ENCODE data around the gene DSCAM. TPM values are rescaled to one million over a fixed set of nuclear protein-coding genes. Genes with fewer than 3 reads are reported as not detected.

DSCAM gene
- total RNA-seq, 2 donors from 2014 or later: 18.5 to 25.5 TPM

- H3K27ac Mint-ChIP-seq: no peak overlapping the region
- H3K4me1 ChIP-seq (ENCODE audit: control insufficient read depth, insufficient read depth, low read length): no peaks in the 10 kb centered on the region
- H3K27me3 ChIP-seq (ENCODE audit: control insufficient read depth, insufficient read depth, low read length, poor library complexity, severe bottlenecking): no peaks in the 10 kb centered on the region
- peaks cover 62% of the 10 kb centered on the region for H3K36me3 Mint-ChIP-seq (ENCODE audit: low read depth)
- peaks cover 76% of the 10 kb centered on the region for H3K36me3 ChIP-seq (ENCODE audit: control insufficient read depth, insufficient read depth, low read length)
- H3K9me3 Mint-ChIP-seq: no peaks in the 10 kb centered on the region
- H3K9me3 ChIP-seq (ENCODE audit: control insufficient read depth, low read length): no peaks in the 10 kb centered on the region
- TF ChIP-seq CTCF (conservative IDR thresholded peaks at IDR 0.05): no peak
- no peak for DNase-seq
- H3K4me3 ChIP-seq (ENCODE audit: low read length): no peak overlapping the region
- WGBS, 2 experiments (ENCODE audit: insufficient coverage in 1 of 2, insufficient read length in 1 of 2): 98 to 100% methylated on average over 2 to 3 of the region's 3 CpGs
- no peak overlapping the region for H3K9ac ChIP-seq (ENCODE audit: extremely low read depth, low read length, poor library complexity, severe bottlenecking)
- no peaks in the 10 kb centered on the region for H3K27me3 Mint-ChIP-seq (ENCODE audit: insufficient read depth)
- peaks cover 2% of the 10 kb centered on the region for H3K4me1 Mint-ChIP-seq
- H3K4me3 Mint-ChIP-seq: no peak overlapping the region
- H3K27ac ChIP-seq (ENCODE audit: low read depth, low read length): no peak overlapping the region
Measured at GRCh38 chr21:40054403-40054802, 792.6 kb downstream of the DSCAM start.

DNA sequence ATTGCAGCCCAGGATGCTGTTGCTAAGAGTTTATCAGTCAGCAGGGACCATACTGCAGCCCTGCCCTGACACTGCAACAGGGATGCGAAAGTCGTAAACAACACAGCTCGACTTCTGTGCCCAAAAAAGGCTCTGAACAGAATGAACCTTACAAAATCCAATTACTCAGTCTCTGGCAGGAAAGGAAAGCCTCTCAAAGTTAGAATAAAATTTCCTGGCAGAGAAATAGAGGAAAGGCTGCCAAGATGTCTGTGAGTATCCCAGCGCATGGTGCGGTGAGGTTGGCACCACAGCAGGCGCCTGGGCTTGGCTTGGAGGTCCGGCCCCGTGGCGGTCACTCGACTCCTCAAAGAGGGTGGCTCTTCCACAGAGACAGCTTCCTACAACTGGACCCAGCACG lies 794.0 kb downstream of the DSCAM start:
- 92 to 98% methylated on average over 3 to 11 of the region's 11 CpGs for WGBS, 2 experiments (ENCODE audit: insufficient coverage in 1 of 2, insufficient read length in 1 of 2)
- peaks cover 51% of the 10 kb centered on the region for H3K36me3 Mint-ChIP-seq (ENCODE audit: low read depth)
- H3K4me3 ChIP-seq (ENCODE audit: low read length): no peak overlapping the region
- no peak for DNase-seq
- no peaks in the 10 kb centered on the region for H3K4me1 ChIP-seq (ENCODE audit: control insufficient read depth, insufficient read depth, low read length)
- H3K27ac ChIP-seq (ENCODE audit: low read depth, low read length): no peak overlapping the region
- H3K4me3 Mint-ChIP-seq: no peak overlapping the region
- no peaks in the 10 kb centered on the region for H3K9me3 Mint-ChIP-seq
- H3K27ac Mint-ChIP-seq: no peak overlapping the region
- H3K27me3 ChIP-seq (ENCODE audit: control insufficient read depth, insufficient read depth, low read length, poor library complexity, severe bottlenecking): no peaks in the 10 kb centered on the region
- no peaks in the 10 kb centered on the region for H3K9me3 ChIP-seq (ENCODE audit: control insufficient read depth, low read length)
- no peaks in the 10 kb centered on the region for H3K27me3 Mint-ChIP-seq (ENCODE audit: insufficient read depth)
- H3K9ac ChIP-seq (ENCODE audit: extremely low read depth, low read length, poor library complexity, severe bottlenecking): no peak overlapping the region
- TF ChIP-seq CTCF (conservative IDR thresholded peaks at IDR 0.05): no peak
- peaks cover 2% of the 10 kb centered on the region for H3K4me1 Mint-ChIP-seq
- peaks cover 76% of the 10 kb centered on the region for H3K36me3 ChIP-seq (ENCODE audit: control insufficient read depth, insufficient read depth, low read length)

- Histone ChIP-seq H3K9me3 (ENCODE audit: control insufficient read depth, low read length) (no peaks in the 10 kb centered on the region), H3K36me3 (ENCODE audit: control insufficient read depth, insufficient read depth, low read length) (peaks cover 83% of the 10 kb centered on the region), H3K27me3 (ENCODE audit: control insufficient read depth, insufficient read depth, low read length, poor library complexity, severe bottlenecking) (no peaks in the 10 kb centered on the region), H3K9ac (ENCODE audit: extremely low read depth, low read length, poor library complexity, severe bottlenecking) (no peak overlapping the region), H3K27ac (ENCODE audit: low read depth, low read length) (no peak overlapping the region), H3K4me3 (ENCODE audit: low read length) (no peak overlapping the region), H3K4me1 (ENCODE audit: control insufficient read depth, insufficient read depth, low read length) (no peaks in the 10 kb centered on the region)
- TF ChIP-seq CTCF (conservative IDR thresholded peaks at IDR 0.05): no peak
- H3K4me3 Mint-ChIP-seq: no peak overlapping the region
- H3K27me3 Mint-ChIP-seq (ENCODE audit: insufficient read depth): no peaks in the 10 kb centered on the region
- no peak for DNase-seq
- WGBS, 2 experiments (ENCODE audit: insufficient coverage in 1 of 2, insufficient read length in 1 of 2): 96 to 100% methylated on average over 1 to 2 of the region's 2 CpGs
- no peaks in the 10 kb centered on the region for H3K9me3 Mint-ChIP-seq
- H3K27ac Mint-ChIP-seq: no peak overlapping the region
- peaks cover 2% of the 10 kb centered on the region for H3K4me1 Mint-ChIP-seq
- H3K36me3 Mint-ChIP-seq (ENCODE audit: low read depth): peaks cover 53% of the 10 kb centered on the region
Measured at GRCh38 chr21:40052276-40052675, 794.7 kb downstream of the DSCAM start.

Measured in endodermal cell (in vitro differentiated cells).